ENCODE results near the gene ATIC.

ATIC gene

GRCh38 chr2:215391531-215391930 is 79.7 kb downstream of the ATIC start:
- DNase-seq (ENCODE audit: insufficient read length, low spot score) (no peak), FAIRE-seq (no peak)
- TF ChIP-seq POU2F2 (IDR thresholded peaks at IDR 0.05; ENCODE audit: low read depth, low read length) (no peak), POLR2A (IDR thresholded peaks at IDR 0.05; ENCODE audit: low read depth, low read length) (no peak), PAX5 (IDR thresholded peaks at IDR 0.05; ENCODE audit: insufficient read depth, low read length, severe bottlenecking) (no peak), SPI1 (IDR thresholded peaks at IDR 0.05; ENCODE audit: low read depth, low read length) (no peak), TAF1 (IDR thresholded peaks at IDR 0.05; ENCODE audit: low read depth, low read length) (no peak), POLR2AphosphoS5 (IDR thresholded peaks at IDR 0.05; ENCODE audit: low read depth, low read length) (no peak)

DNA sequence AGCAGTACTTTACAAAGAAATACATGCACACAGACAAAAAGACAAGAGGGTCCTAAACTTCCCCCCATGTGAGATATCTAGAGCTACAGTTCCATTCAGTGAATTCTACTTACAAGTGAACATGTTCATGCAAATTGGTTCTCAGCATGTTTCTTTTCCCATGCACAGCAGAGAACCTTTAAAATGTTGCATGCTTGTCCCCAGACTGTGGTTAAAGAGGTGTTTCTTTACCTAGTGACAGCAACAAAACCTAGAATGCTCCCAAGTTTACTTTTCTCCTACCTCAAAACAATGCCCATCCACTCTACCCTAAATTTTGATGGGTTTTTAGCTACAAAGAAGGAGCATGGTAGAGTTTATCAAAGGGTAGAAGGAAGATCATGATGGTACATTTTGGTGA is 80.3 kb downstream of the ATIC start:
- FAIRE-seq, result no peak
- TF ChIP-seq SPI1 (IDR thresholded peaks at IDR 0.05; ENCODE audit: low read depth, low read length) (no peak), POLR2AphosphoS5 (IDR thresholded peaks at IDR 0.05; ENCODE audit: low read depth, low read length) (no peak), POU2F2 (IDR thresholded peaks at IDR 0.05; ENCODE audit: low read depth, low read length) (no peak), PAX5 (IDR thresholded peaks at IDR 0.05; ENCODE audit: insufficient read depth, low read length, severe bottlenecking) (no peak), TAF1 (IDR thresholded peaks at IDR 0.05; ENCODE audit: low read depth, low read length) (no peak), POLR2A (IDR thresholded peaks at IDR 0.05; ENCODE audit: low read depth, low read length) (no peak)
- no peak for DNase-seq (ENCODE audit: insufficient read length, low spot score)

- FAIRE-seq (no peak), DNase-seq (ENCODE audit: insufficient read length, low spot score) (no peak)
- no peak for TF ChIP-seq POLR2A (IDR thresholded peaks at IDR 0.05; ENCODE audit: low read depth, low read length)
- TF ChIP-seq TAF1 (IDR thresholded peaks at IDR 0.05; ENCODE audit: low read depth, low read length), result no peak
- no peak for TF ChIP-seq POLR2AphosphoS5 (IDR thresholded peaks at IDR 0.05; ENCODE audit: low read depth, low read length)
- TF ChIP-seq POU2F2 (IDR thresholded peaks at IDR 0.05; ENCODE audit: low read depth, low read length), result no peak
Measured at GRCh38 chr2:215392687-215393270, 80.9 kb downstream of the ATIC start.

DNA sequence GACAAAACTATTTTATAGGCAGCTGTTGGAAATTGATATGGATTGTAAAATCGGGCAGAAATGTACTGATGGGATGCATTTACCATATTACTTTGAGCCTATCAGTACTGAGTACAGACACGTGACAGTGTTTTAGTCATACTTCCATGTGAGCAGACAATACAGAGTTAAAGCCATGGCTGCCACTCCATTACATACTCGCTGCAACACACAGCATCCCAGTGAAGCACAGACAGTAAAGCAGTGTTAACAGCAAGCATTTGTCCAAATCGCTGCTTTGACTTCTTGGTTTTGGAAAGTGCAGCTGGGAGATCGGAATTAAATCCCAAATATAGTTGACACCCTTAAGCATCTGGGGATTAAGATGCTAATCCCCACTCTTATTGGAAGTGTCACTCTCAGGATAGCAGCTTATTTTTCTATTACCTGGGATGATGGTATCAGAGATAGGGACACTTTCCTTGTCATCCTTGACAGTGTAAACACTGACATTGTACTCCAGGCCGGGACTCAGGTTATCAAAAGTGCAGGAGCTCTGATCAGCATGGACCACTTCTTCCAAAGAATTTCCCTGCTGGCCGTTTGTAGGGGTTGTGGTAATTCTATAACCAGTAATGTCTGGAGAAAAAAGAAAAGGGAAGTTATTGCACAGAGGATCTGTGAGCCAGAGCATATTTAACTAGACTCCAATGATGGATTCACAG is 82.4 kb downstream of the ATIC start:
- FAIRE-seq, result no peak
- TF ChIP-seq POU2F2 (IDR thresholded peaks at IDR 0.05; ENCODE audit: low read depth, low read length), result no peak
- TF ChIP-seq TAF1 (IDR thresholded peaks at IDR 0.05; ENCODE audit: low read depth, low read length), result no peak
- no peak for TF ChIP-seq POLR2A (IDR thresholded peaks at IDR 0.05; ENCODE audit: low read depth, low read length)
- no peak for DNase-seq (ENCODE audit: insufficient read length, low spot score)

- DNase-seq (ENCODE audit: insufficient read length, low spot score), result no peak
Measured at GRCh38 chr2:215395687-215396460, 84.0 kb downstream of the ATIC start.

GRCh38 chr2:215396595-215397313 is 84.9 kb downstream of the ATIC start:
- TF ChIP-seq POLR2AphosphoS5 (IDR thresholded peaks at IDR 0.05; ENCODE audit: low read depth, low read length), result no peak
- TF ChIP-seq SPI1 (IDR thresholded peaks at IDR 0.05; ENCODE audit: low read depth, low read length), result no peak
- TF ChIP-seq POLR2A (IDR thresholded peaks at IDR 0.05; ENCODE audit: low read depth, low read length), result no peak
- TF ChIP-seq PAX5 (IDR thresholded peaks at IDR 0.05; ENCODE audit: insufficient read depth, low read length, severe bottlenecking), result no peak
- no peak for TF ChIP-seq POU2F2 (IDR thresholded peaks at IDR 0.05; ENCODE audit: low read depth, low read length)
- TF ChIP-seq TAF1 (IDR thresholded peaks at IDR 0.05; ENCODE audit: low read depth, low read length), result no peak
- DNase-seq (ENCODE audit: insufficient read length, low spot score) (no peak), FAIRE-seq (no peak)

More at GRCh38 chr2:215395687-215396460, 84.0 kb downstream of the ATIC start:
- FAIRE-seq, result no peak
- no peak for TF ChIP-seq POLR2A (IDR thresholded peaks at IDR 0.05; ENCODE audit: low read depth, low read length)
- TF ChIP-seq SPI1 (IDR thresholded peaks at IDR 0.05; ENCODE audit: low read depth, low read length), result no peak
- TF ChIP-seq POU2F2 (IDR thresholded peaks at IDR 0.05; ENCODE audit: low read depth, low read length), result no peak
- TF ChIP-seq TAF1 (IDR thresholded peaks at IDR 0.05; ENCODE audit: low read depth, low read length), result no peak
- no peak for TF ChIP-seq PAX5 (IDR thresholded peaks at IDR 0.05; ENCODE audit: insufficient read depth, low read length, severe bottlenecking)
- TF ChIP-seq POLR2AphosphoS5 (IDR thresholded peaks at IDR 0.05; ENCODE audit: low read depth, low read length), result no peak

DNA sequence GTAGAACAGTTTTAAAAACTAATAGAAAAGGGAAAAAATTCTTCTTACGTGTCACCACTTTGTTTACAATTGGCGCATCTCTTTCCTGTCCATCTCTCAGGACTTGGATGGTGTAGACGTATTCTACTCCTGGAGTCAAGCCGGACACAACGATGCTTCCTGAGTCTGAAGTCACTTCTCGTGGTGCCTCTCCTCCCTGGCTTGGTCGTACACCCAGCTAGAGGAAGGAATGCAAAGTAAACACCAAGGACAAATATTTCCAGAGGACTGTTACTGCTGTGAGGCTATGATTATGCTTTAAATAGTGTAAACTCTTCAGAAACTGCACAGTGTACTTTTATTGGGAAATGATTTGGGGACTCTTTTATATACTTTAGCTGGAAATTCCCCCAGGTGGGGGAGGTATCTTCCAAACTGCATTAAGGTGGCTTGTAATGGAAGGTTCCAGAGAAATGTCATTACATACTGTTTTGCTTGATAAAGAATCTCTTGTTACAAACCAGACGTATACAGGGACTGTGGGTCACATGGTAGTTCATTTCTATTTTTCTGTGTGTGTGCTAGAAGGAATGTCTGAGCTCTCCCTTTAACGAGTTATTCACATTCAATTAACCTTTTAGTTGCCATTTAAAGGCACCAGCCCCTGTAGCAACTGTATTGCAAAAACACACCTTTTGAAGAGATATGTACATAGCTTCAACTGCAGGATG is 85.9 kb downstream of the ATIC start:
- FAIRE-seq, result no peak
- TF ChIP-seq PAX5 (IDR thresholded peaks at IDR 0.05; ENCODE audit: insufficient read depth, low read length, severe bottlenecking) (no peak), SPI1 (IDR thresholded peaks at IDR 0.05; ENCODE audit: low read depth, low read length) (no peak), POU2F2 (IDR thresholded peaks at IDR 0.05; ENCODE audit: low read depth, low read length) (no peak), POLR2AphosphoS5 (IDR thresholded peaks at IDR 0.05; ENCODE audit: low read depth, low read length) (no peak), TAF1 (IDR thresholded peaks at IDR 0.05; ENCODE audit: low read depth, low read length) (no peak), POLR2A (IDR thresholded peaks at IDR 0.05; ENCODE audit: low read depth, low read length) (no peak)
- no peak for DNase-seq (ENCODE audit: insufficient read length, low spot score)

DNA sequence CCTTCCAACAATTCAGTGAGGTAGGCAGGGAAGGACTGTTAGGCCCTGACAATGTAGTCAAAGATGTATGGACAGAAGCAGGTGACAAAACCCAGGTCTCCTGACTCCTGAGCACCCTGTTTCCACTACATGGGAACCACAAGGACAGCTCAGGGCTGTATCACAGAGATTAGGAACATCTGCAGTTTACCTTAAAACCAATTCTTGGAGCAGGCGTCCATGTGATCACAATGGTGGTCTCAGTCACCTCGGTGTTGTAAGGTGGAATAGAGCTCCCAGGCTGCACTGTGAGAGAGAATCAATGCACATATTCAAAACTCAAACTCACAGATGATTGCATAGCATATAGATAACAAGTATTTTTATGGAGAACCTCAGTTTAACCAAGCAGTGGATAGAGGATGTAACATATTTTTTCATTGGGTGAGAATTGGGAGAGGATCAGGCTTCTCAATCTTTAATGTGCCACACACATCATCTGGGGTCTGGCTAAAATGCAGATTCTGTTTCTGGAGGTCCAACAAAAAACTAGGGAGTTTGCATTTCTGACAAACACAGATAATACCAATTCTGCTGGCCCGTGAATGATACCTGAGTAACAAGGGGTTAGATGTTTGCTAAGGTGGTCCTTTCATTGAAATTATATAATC is 87.3 kb downstream of the ATIC start:
- DNase-seq (ENCODE audit: insufficient read length, low spot score), result no peak
- TF ChIP-seq SPI1 (IDR thresholded peaks at IDR 0.05; ENCODE audit: low read depth, low read length) (no peak), POLR2AphosphoS5 (IDR thresholded peaks at IDR 0.05; ENCODE audit: low read depth, low read length) (no peak), POU2F2 (IDR thresholded peaks at IDR 0.05; ENCODE audit: low read depth, low read length) (no peak), POLR2A (IDR thresholded peaks at IDR 0.05; ENCODE audit: low read depth, low read length) (no peak), PAX5 (IDR thresholded peaks at IDR 0.05; ENCODE audit: insufficient read depth, low read length, severe bottlenecking) (no peak), TAF1 (IDR thresholded peaks at IDR 0.05; ENCODE audit: low read depth, low read length) (no peak)
- FAIRE-seq, result no peak
